SKM-1 treated with dmso at 0.1 percent for 144 hours (cell line): ENCODE measurements around the gene GPR179.
A peak's percentile ranks its signal among the peaks of the same experiment; 100 is the strongest.

Source experiments
- DNase-seq: peaks from one replicate; lab custom pipeline; 2025; ENCODE audit not compliant: unreplicated experiment; lab: John Stamatoyannopoulos, UW

The GPR179 gene

GRCh38 chr17:38349097-38349730, 5.5 kb upstream of the GPR179 start:
- DNase-seq, result peak; percentile 79

DNA sequence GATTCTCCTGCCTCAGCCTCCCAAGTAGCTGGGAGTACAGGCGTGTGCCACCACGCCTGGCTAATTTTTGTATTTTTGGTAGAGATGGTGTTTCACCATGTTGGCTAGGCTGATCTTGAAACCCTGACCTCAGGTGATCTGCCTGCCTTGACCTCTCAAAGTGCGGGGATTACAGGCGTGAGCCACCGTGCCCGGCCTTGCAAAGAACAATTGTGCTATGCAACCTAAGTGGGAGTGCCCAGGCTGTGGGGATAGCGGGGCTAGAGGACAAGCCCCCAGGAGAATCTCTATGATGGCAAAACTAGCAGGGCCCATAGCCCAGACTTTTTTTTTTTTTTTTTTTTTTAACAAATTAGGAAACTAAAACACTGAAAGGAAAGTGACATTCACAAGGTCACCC, 2.0 kb upstream of the GPR179 start:
- DNase-seq, result no peak

GRCh38 chr17:38344420-38344745, 627 bp upstream of the GPR179 start:
- no peak for DNase-seq

- DNase-seq, result no peak
Observed at GRCh38 chr17:38342886-38343607, 709 bp downstream of the GPR179 start.

DNA sequence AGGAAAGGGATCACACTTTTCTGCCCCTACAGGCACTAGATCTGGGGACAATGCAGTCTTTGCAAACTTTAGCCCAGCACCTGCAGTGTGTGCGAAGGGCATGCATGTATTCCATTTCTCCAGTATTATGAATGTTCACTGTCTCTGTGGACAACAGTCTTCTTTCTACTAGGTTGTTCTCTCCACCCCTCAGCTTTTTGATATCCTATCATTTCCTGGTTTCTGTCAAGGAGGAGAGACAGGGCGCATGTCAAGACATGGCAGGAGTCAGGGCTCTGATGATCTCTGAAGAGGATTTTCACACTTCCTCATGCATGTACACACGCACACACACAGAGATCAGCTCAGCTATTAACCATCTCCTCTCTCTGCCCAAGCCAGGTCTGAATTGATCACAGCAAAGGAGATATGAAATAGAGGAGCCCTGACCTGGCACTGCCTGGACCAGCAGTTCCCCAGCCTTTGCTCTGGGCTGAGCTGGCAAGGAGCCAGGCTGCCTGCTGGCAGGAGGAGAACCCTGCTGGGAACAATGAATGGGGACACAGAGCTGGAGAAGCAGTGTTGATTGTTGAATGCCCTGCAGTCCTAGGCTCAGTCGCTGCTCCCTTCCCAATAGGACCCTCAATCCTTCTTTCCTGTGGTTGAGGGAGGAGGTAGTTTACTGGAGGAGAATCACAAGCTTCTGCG, 2.6 kb downstream of the GPR179 start:
- no peak for DNase-seq

GRCh38 chr17:38339891-38340290, 3.9 kb downstream of the GPR179 start:
- DNase-seq, result no peak

DNA sequence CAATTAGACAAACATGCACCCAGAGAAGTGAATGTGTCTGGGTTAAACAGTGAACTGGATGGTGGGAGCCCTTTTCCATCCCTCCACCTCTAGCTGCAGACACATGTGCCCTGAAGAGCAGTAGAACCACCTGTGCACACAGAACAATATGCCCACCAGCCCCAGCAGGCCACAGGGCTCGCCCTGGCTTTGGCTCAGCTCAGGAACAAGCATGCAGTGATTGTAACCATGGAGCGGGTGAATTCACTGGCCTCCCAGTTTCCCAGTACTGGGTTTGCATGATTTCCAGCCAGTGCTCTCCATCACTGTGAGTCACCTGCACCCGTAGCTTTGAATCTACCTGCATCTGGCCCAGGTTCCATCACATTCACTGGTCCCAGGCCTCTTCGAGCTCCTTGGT, 5.2 kb downstream of the GPR179 start:
- DNase-seq, result no peak

GRCh38 chr17:38338053-38338452, 5.7 kb downstream of the GPR179 start:
- no peak for DNase-seq

GRCh38 chr17:38336838-38337237, 6.9 kb downstream of the GPR179 start:
- no peak for DNase-seq

DNA sequence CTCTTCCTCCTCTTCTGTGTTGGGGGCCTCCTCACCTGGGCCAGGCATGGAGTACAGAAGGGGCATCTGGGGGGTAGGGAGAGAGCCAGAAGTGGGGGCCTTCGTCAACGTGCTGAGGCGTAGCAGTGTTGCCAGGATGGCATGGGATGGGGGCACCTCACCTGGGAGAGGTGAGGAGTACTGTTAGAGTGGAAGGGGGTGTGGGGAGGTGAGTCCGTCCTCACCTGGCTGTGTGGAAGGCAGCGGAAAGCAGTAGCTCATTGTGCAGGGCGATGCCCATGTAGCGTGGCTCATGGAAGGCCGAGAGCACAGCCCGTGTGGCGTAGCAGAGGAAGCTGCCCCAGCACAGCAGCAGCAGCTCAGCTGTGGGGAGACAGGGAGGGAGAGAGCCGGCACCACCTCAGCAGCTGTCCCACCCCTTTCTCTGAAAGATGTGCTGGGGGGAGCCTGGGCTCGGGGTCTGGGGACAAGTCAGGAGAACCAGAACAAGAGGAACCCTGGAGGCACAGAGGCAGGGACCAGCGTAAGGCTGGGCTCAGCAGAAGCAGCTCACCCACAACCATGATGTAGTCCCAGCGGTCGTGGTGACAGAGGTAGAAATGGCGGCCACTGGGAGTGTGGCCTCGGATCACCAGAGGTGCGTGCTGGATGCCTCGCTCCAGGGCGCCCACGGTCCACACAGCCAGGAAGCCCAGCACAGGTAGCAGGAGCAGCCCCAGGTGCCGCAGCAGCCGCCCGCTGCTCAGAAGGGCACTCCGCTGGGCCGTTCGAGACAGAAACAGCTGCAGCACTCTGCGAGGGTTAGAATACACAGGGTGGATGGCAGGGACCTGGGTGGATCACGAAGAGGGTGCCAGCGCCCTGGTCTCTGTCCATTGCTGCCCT, 9.0 kb downstream of the GPR179 start:
- DNase-seq, result no peak

GRCh38 chr17:38333635-38334295, 10.0 kb downstream of the GPR179 start:
- DNase-seq, result no peak

GRCh38 chr17:38332735-38333134, 11.0 kb downstream of the GPR179 start:
- DNase-seq, result no peak

- no peak for DNase-seq
Observed at GRCh38 chr17:38330941-38331411, 12.8 kb downstream of the GPR179 start.

- no peak for DNase-seq
Observed at GRCh38 chr17:38329808-38330730, 13.7 kb downstream of the GPR179 start.

DNA sequence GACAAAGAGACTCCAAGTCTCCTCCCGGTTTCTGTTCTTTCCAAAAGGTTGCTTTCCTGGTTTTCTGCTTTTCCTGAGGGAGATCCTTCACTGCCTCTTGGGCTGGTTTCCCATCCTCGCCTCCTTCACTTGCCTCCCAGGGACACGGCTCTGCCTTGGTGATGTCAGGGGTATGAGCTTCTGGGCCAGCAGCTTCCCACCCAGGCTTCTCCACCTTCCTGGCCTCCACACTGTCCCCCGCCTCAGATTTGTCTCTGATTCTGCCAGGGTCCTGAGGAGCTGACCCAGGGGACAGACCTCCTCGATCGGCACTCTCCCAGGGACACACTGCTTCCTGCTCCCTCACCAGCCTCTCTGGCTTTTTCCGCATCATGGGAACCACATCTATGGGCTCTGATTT, 14.5 kb downstream of the GPR179 start:
- no peak for DNase-seq

DNA sequence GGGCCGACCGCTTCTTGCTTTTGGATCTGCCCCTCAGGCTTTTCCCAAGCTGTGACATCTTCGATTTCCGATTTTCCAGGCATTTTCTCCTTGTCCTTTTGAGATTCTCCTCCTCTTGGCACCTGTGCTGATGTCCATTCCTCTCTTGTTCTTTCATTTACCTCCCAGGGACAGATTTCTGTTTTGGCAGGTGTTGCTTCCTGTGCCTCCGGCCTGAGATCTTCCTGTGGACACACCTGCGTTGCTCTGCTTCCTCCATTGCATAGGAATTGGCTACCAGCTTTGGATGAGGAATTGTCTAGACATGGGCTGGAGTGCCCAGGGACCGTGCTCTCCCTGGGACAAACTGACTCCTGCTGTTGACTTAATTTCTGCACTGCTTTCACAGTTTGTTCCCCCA, 15.1 kb downstream of the GPR179 start:
- DNase-seq, result no peak

GRCh38 chr17:38327936-38328335, 15.8 kb downstream of the GPR179 start:
- DNase-seq, result no peak

DNA sequence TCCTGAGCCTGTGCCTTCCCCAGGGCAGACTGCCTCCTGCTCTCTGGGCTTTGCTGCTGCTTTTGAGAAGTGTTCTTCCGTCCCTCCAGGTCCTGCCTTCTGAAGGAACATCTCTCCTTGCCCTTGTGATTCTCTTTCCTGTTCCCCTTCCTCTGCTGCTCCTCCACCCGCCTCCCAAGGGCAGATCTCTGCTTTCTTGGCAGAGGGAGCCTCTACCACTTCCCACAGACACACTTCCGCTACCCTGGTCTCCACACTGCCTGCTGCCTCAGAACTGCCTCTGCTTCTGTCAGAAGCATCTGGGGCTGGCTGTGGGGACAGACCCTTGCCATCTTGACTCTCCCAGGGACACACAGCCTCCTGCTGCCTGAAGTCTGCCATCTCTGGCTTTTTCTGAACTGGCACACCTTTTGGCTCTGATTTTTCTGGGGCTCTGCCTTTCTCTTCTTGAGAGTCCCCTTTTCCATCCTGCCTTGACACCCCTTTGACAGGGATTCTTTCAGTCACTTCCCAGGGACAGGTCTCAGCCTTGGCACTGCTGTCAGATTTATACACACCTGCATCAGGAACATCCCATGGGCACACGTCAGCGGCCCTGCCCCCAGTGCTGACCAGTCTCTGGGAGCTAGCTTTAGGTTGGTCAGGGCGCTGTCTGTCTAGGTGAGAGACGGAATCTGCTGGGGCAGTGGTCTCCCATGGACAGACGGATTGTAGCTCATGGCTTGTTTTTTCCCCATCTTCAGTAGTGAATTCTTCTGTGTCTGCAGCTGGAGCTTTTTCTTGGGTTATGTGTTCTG, 16.6 kb downstream of the GPR179 start:
- peak; percentile 35 for DNase-seq
